Measurements from ENCODE around the gene RPL5.
A peak's percentile ranks its signal among the peaks of the same experiment; 100 is the strongest.

The RPL5 gene

DNA sequence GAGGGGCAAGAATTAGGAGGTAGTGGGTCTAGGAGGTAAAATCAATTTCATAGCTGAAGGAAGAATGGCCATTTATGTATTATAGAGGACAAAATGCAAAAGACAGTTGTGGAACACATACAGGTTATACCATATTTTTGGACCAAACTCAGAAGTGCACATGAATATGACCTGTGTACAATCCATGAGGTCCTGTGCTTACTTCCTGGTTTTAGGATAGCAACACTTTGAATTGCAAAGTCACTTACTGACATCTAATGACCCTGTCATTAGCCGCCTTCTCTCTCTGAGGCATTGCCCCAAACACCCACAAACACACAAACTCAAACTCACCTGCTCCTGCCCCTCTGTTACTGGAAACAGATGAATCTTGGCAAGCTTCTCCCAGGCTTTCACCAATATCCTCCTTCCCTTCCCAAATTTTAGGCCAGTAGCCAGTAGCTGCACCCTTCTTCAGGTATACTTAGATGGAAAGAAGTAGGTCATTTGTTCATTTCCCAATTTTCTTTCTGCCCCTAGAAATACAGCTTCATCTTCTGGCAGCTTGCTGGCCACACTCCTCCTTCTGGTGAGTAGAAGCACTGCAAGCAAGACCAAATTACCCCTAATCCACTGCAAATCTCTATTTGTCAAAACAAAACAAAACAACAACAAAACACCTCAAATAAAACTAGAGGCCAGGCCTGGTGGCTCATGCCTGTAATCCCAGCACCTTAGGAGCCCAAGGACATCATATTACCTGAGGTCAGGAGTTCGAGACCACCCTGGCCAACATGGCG lies 13.7 kb upstream of the RPL5 start:
- Histone ChIP-seq H3K4me2 (no peak overlapping the region), H4K20me1 (no peaks in the 10 kb centered on the region), H3K4me3 (no peak overlapping the region), H3K27ac (no peak overlapping the region), H3K36me3 (no peaks in the 10 kb centered on the region), H3K4me1 (no peaks in the 10 kb centered on the region), H3K27me3 (no peaks in the 10 kb centered on the region), H3K9ac (no peak overlapping the region), H3K9me3 (no peaks in the 10 kb centered on the region)
- TF ChIP-seq Cebpa-rat (IDR thresholded peaks at IDR 0.05) = no peak

DNA sequence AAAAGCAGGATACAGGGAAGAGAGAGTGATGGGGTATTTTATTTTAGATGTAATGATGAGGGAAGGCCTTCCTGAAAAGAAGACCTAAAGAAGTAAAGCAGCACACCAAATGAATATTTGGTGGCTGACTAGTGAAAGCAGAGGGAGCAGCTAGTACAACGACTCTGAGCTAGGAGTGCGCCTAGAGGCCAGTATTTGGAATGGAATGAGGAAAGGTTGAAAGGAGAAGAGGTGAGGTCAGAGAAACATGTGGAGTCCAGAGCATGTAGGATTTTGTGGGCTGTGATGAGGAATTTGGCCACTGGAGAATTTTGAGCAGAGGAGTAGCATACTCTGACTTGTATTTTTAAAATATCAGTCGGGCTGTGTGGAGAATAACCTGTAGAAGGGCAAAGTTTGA lies 11.8 kb upstream of the RPL5 start:
- Histone ChIP-seq H3K4me1 (no peaks in the 10 kb centered on the region), H3K9me3 (no peaks in the 10 kb centered on the region), H3K36me3 (no peaks in the 10 kb centered on the region), H4K20me1 (no peaks in the 10 kb centered on the region), H3K27ac (no peak overlapping the region), H3K9ac (no peak overlapping the region), H3K27me3 (no peaks in the 10 kb centered on the region), H3K4me3 (no peak overlapping the region), H3K4me2 (no peak overlapping the region)
- TF ChIP-seq Cebpa-rat (IDR thresholded peaks at IDR 0.05) = no peak

DNA sequence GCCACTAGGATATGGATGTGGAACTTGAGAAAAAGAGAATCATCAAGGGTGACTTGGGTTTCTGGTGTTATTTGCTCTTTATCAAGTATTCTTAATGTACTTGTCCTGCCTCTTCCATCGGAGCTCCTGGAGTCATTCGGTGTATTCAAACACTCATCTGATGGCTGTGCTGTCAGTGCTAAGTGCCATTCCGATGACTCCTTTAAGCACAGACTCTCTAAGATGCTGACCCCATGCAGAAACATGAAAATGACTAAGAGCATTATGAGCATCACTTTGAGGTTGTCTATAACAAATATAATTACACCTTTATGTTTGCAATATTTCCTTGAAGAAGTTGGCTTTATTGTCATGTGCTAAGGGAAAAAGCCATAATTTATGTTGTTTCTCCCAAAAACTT lies 11.3 kb upstream of the RPL5 start:
- Histone ChIP-seq H3K4me3 (no peak overlapping the region), H3K27me3 (no peaks in the 10 kb centered on the region), H3K27ac (no peak overlapping the region), H3K4me2 (no peak overlapping the region), H3K9ac (no peak overlapping the region), H3K36me3 (no peaks in the 10 kb centered on the region), H3K9me3 (no peaks in the 10 kb centered on the region), H4K20me1 (no peaks in the 10 kb centered on the region), H3K4me1 (no peaks in the 10 kb centered on the region)
- no peak for TF ChIP-seq Cebpa-rat (IDR thresholded peaks at IDR 0.05)

DNA sequence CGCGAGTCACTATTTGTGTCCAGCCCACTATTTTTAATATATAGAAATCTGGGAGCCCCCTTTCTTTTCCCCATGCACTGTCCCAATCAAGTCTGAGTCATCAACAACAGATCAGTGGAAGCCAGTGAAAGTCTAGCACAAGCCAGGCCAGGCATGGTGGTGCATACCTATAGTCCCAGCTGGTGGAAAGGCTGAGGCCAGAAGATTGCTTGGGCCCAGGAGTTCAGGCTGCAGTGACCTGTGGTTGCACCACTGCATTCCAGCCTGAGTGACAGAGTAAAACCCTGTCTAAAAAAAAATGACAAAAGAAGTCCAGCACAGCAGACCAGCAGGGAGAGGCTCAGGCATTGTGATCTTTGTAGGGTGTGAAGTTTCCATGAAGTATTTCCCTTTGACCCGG lies 9.0 kb upstream of the RPL5 start:
- no peaks in the 10 kb centered on the region for H3K9me3 ChIP-seq
- no peaks in the 10 kb centered on the region for H3K27me3 ChIP-seq
- no peaks in the 10 kb centered on the region for H3K4me1 ChIP-seq
- H3K27ac ChIP-seq = no peak overlapping the region
- no peak overlapping the region for H3K9ac ChIP-seq
- no peak overlapping the region for H3K4me3 ChIP-seq
- no peak overlapping the region for H3K4me2 ChIP-seq
- H3K36me3 ChIP-seq = no peaks in the 10 kb centered on the region
- no peaks in the 10 kb centered on the region for H4K20me1 ChIP-seq
- TF ChIP-seq Cebpa-rat (IDR thresholded peaks at IDR 0.05) = no peak

- Histone ChIP-seq H3K9ac (no peak overlapping the region), H4K20me1 (no peaks in the 10 kb centered on the region), H3K9me3 (no peaks in the 10 kb centered on the region), H3K4me2 (no peak overlapping the region), H3K27me3 (no peaks in the 10 kb centered on the region), H3K4me1 (no peaks in the 10 kb centered on the region), H3K4me3 (no peak overlapping the region), H3K27ac (no peak overlapping the region), H3K36me3 (no peaks in the 10 kb centered on the region)
- no peak for TF ChIP-seq Cebpa-rat (IDR thresholded peaks at IDR 0.05)
Observed at GRCh38 chr1:92826792-92827191, 5.0 kb upstream of the RPL5 start.

DNA sequence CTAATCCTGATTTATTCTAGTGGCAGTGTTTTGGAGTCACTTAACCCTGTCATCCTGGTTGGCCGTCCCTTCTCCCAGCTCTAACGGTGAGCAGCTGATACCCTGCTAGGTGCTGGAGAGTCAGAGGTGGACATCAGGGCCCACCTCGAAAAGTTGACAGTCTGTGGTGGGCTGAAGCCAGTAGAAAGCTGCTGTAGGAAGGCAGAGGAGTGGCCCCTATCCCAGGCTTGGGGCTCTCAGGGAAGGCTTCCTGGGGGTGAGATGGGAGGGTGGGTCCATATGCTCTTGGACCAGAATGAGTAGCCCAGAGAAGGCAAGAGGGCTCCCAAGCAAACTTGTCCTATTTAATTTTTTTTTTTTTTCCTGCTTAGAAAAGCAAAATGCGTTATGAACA lies 475 bp upstream of the RPL5 start:
- Histone ChIP-seq H4K20me1 (peaks cover 44% of the 10 kb centered on the region), H3K4me2 (peak overlapping the region; percentile 48), H3K9ac (no peak overlapping the region), H3K9me3 (no peaks in the 10 kb centered on the region), H3K36me3 (peaks cover 32% of the 10 kb centered on the region), H3K4me3 (peak overlapping the region; percentile 80; the same call in 1 of the 2 replicates), H3K4me1 (peaks cover 32% of the 10 kb centered on the region), H3K27ac (no peak overlapping the region), H3K27me3 (no peaks in the 10 kb centered on the region)
- TF ChIP-seq Cebpa-rat (IDR thresholded peaks at IDR 0.05) = no peak

DNA sequence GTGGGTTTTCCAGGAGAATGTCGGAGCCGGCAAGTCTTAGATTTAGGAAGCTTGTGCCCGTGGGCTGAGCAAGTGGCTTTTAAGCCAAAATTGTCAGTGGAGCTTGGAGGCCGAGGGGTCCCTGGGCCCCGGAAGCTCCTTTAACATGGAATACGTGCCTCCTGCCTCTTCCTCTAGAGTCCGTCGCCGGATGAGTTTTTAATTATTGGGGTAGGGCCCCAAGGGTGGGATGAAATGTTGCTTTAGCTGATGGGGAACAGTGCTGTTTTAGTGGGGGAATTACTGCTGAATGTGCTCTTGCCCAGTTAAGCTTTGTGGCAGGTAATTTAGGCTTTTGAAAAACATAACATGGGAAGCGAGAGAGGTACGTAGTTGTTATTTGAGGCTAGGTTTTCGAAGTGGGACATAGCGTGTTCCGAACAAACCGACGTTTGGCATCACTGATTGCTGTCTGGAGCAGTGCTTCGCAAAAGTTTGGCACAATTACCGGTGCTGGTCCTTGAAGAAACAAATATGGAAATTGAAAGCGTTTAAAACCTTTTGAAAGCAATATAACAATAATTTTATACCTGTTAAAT lies 786 bp downstream of the RPL5 start:
- no peak for TF ChIP-seq Cebpa-rat (IDR thresholded peaks at IDR 0.05)
- Histone ChIP-seq H3K36me3 (peaks cover 44% of the 10 kb centered on the region), H4K20me1 (peaks cover 57% of the 10 kb centered on the region), H3K4me2 (peak overlapping the region; percentile 86), H3K4me1 (peaks cover 45% of the 10 kb centered on the region), H3K27ac (peak overlapping the region; percentile 96), H3K9me3 (no peaks in the 10 kb centered on the region), H3K9ac (peak overlapping the region; percentile 97), H3K4me3 (peak overlapping the region; percentile 80), H3K27me3 (no peaks in the 10 kb centered on the region)

- TF ChIP-seq Cebpa-rat (IDR thresholded peaks at IDR 0.05) = no peak
- Histone ChIP-seq H3K9ac (peak overlapping the region; percentile 97), H4K20me1 (peaks cover 69% of the 10 kb centered on the region), H3K4me3 (peak overlapping the region; percentile 80), H3K9me3 (no peaks in the 10 kb centered on the region), H3K27me3 (no peaks in the 10 kb centered on the region), H3K4me1 (peaks cover 46% of the 10 kb centered on the region), H3K36me3 (peaks cover 57% of the 10 kb centered on the region), H3K4me2 (peak overlapping the region; percentile 86), H3K27ac (peak overlapping the region; percentile 96; the same call in 1 of the 2 replicates)
Observed at GRCh38 chr1:92833840-92834239, 2.0 kb downstream of the RPL5 start.

DNA sequence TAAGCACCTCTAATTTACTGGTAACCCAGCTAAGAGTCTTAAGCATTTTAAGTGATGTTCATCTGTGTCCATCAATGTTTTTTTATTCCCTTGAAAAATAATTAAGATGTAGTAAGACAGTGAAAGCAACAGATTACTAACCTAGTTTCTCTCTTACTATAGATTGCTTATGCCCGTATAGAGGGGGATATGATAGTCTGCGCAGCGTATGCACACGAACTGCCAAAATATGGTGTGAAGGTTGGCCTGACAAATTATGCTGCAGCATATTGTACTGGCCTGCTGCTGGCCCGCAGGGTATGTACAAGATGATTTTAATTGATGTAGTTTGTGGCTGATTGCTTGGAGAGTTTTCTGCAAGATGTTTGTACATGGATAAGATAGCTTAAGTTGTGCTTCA lies 2.8 kb downstream of the RPL5 start:
- H3K4me3 ChIP-seq = peak overlapping the region; percentile 80; the same call in 1 of the 2 replicates
- no peak overlapping the region for H3K9ac ChIP-seq
- H3K36me3 ChIP-seq = peaks cover 64% of the 10 kb centered on the region
- TF ChIP-seq Cebpa-rat (IDR thresholded peaks at IDR 0.05) = no peak
- H3K4me2 ChIP-seq = peak overlapping the region; percentile 86
- H3K27ac ChIP-seq = no peak overlapping the region
- no peaks in the 10 kb centered on the region for H3K27me3 ChIP-seq
- H3K9me3 ChIP-seq = no peaks in the 10 kb centered on the region
- H4K20me1 ChIP-seq = peaks cover 77% of the 10 kb centered on the region
- H3K4me1 ChIP-seq = peaks cover 46% of the 10 kb centered on the region

- no peaks in the 10 kb centered on the region for H3K27me3 ChIP-seq
- TF ChIP-seq Cebpa-rat (IDR thresholded peaks at IDR 0.05) = no peak
- no peaks in the 10 kb centered on the region for H3K9me3 ChIP-seq
- no peak overlapping the region for H3K9ac ChIP-seq
- no peak overlapping the region for H3K4me3 ChIP-seq
- no peak overlapping the region for H3K27ac ChIP-seq
- peaks cover 89% of the 10 kb centered on the region for H3K36me3 ChIP-seq
- H4K20me1 ChIP-seq = peaks cover 100% of the 10 kb centered on the region
- 0 out of 2 replicates have a peak overlapping the region, but pooled peaks have one; percentile 0 for H3K4me2 ChIP-seq
- H3K4me1 ChIP-seq = peaks cover 46% of the 10 kb centered on the region
Observed at GRCh38 chr1:92837062-92837461, 5.2 kb downstream of the RPL5 start.

Data from BLaER1 (cell line).